Stimulated activated CD4-positive, alpha-beta T cell treated with anti-CD3 and anti-CD28 coated beads, Interleukin-12 subunit alpha, Interleukin-12 subunit beta, amount 100 ng/mL, for 4 hours (primary cell): ENCODE measurements around the gene ACHE.
"Not testable (repeated sequence)": the region's sequence is repeated elsewhere in the genome, so short reads cannot be mapped to it uniquely, and the experiment has no call there.

Experiments
- DNase-seq: peaks from one replicate; pipeline ENCODE4 v3.0.0-alpha.2; 2020

Gene ACHE

GRCh38 chr7:100860702-100861615 lies 34.7 kb downstream of the ACHE start:
- no peak for DNase-seq

- DNase-seq = no peak
These were observed 35.8 kb downstream of the ACHE start for GRCh38 chr7:100859856-100860255.

GRCh38 chr7:100856871-100857282 lies 38.8 kb downstream of the ACHE start:
- DNase-seq = no peak

GRCh38 chr7:100855515-100855914 lies 40.2 kb downstream of the ACHE start:
- DNase-seq = no peak

GRCh38 chr7:100854899-100855298 lies 40.8 kb downstream of the ACHE start:
- not testable (repeated sequence) for DNase-seq

GRCh38 chr7:100854146-100854895 lies 41.4 kb downstream of the ACHE start:
- no peak for DNase-seq

- peak; percentile 85 for DNase-seq
These were observed 43.4 kb downstream of the ACHE start, which contains the start of gene SLC12A9 for GRCh38 chr7:100852048-100852872. Gene SLC12A9, plus strand, starts transcription at chr7:100852713. Its CDS starts 1,485 bp downstream, at chr7:100854198.

- DNase-seq = no peak
These were observed 48.3 kb downstream of the ACHE start for GRCh38 chr7:100847360-100847759.

GRCh38 chr7:100840470-100841100 lies 55.1 kb downstream of the ACHE start:
- DNase-seq = no peak
